Measurements from ENCODE around the gene SLC30A4. TPM values are rescaled to one million over a fixed set of nuclear protein-coding genes. Genes with fewer than 3 reads are reported as not detected.
A peak's percentile ranks its signal among the peaks of the same experiment; 100 is the strongest.

Gene SLC30A4
- total RNA-seq, 3 donors from 2014 or later: 5.6 to 11.5 (median 5.9) TPM

DNA sequence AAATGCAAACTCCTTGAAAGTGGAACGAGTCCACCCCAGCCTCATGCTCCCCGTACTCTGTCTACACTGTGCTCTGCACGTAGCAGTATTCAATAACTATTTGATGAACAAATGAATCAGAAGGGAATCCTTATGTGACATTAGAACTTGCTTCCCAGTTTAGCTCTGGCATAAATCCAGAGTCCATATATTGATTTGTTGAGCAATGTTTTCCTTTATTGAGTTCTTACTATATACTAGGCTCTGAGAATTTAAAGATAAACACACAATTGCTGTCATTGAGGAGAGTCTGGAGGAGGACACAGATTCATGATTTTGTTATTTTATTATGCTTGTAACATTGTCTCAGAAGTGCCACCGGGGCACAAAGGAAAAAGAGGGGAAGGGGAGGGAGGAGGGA, 73.2 kb downstream of the SLC30A4 start:
- Histone ChIP-seq H3K36me3 (no peaks in the 10 kb centered on the region), H3K27ac (peak overlapping the region in 1 of 2 donors; percentile 54), H3K9me3 (no peaks in the 10 kb centered on the region), H3K4me1 (no peaks in the 10 kb centered on the region), H3K4me3 (no peak overlapping the region), H3K27me3 (no peaks in the 10 kb centered on the region)
- no peak for DNase-seq (ENCODE audit: low spot score in 2 of 2)
- TF ChIP-seq, protein P1, sequence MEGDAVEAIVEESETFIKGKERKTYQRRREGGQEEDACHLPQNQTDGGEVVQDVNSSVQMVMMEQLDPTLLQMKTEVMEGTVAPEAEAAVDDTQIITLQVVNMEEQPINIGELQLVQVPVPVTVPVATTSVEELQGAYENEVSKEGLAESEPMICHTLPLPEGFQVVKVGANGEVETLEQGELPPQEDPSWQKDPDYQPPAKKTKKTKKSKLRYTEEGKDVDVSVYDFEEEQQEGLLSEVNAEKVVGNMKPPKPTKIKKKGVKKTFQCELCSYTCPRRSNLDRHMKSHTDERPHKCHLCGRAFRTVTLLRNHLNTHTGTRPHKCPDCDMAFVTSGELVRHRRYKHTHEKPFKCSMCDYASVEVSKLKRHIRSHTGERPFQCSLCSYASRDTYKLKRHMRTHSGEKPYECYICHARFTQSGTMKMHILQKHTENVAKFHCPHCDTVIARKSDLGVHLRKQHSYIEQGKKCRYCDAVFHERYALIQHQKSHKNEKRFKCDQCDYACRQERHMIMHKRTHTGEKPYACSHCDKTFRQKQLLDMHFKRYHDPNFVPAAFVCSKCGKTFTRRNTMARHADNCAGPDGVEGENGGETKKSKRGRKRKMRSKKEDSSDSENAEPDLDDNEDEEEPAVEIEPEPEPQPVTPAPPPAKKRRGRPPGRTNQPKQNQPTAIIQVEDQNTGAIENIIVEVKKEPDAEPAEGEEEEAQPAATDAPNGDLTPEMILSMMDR (IDR thresholded peaks at IDR 0.05): no peak
- TF ChIP-seq POLR2AphosphoS5 (IDR thresholded peaks at IDR 0.05) (no peak), POLR2A (IDR thresholded peaks at IDR 0.05) (no peak)
- intact Hi-C loops (cut with DNase I; ENCODE audit: low total_unique reads): no loop called here

DNA sequence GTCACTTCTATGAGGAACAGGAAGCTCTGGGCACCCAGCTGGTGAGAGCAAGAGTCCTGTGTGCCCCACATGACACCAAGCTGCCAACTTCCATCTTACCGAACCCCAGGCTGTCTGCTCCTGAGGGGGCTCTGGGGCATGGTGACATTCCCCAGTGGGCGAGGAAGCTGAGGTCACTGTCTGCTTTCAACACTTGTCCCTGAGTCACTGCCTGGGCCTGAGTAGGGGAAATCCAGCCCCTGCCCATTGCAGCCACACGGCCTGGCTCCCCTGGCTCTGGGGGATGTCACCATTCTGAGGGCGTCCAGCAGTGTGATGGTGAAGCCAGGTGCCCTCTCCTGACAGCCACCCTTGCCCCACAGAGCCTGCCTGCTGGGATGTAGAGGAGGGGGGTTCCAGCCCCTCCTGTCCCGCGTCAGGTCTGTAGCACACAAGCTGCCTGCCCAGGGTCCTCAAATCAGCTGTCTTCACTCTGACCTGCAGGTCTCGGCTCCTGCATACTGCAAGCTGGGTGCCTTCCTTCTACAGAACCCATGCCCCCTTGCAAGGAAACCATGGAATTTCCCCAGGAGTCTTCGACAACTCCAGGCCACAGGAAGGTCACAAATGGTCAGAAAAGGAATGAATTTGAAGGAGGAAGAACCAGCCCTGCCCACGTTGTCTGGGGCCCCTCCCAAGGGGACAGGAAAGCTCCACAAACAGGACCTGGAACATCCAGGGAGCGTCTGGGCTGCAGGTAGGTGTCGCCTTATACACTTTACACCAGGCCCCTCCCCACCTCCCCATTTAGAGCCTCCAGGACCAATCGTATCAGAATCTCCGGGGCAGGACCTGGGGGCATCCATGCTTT, 74.3 kb downstream of the SLC30A4 start:
- TF ChIP-seq POLR2AphosphoS5 (IDR thresholded peaks at IDR 0.05) (no peak), POLR2A (IDR thresholded peaks at IDR 0.05) (no peak)
- TF ChIP-seq, protein P1 (IDR thresholded peaks at IDR 0.05): no peak
- H3K36me3 ChIP-seq: no peaks in the 10 kb centered on the region
- H3K4me3 ChIP-seq: no peak overlapping the region
- intact Hi-C loops (cut with DNase I; ENCODE audit: low total_unique reads): no loop called here
- no peaks in the 10 kb centered on the region for H3K4me1 ChIP-seq
- DNase-seq (ENCODE audit: low spot score in 2 of 2): no peak
- H3K9me3 ChIP-seq: no peaks in the 10 kb centered on the region
- H3K27me3 ChIP-seq: no peaks in the 10 kb centered on the region
- no peak overlapping the region for H3K27ac ChIP-seq

DNA sequence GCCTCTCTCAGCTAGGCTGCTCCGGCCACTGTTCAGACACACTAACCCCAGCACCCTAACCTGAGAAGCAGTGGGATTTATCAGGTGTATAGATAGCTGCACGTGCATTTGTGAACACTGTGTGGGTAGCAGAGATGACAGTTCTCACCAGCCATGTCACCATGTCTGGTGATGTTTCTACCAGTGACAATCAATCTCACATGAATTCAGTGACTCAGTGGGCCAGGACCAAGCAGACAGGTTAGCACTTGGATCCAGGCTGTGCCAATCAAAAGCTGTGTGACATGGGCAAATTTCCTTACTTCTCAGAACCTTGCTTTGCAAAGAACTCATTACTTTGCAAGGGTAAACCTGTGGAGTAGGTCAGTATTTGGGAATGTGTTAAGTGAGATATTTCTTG, 78.9 kb downstream of the SLC30A4 start:
- no peak for TF ChIP-seq POLR2AphosphoS5 (IDR thresholded peaks at IDR 0.05)
- TF ChIP-seq, protein P1 (IDR thresholded peaks at IDR 0.05): no peak
- no peak for TF ChIP-seq POLR2A (IDR thresholded peaks at IDR 0.05)
- intact Hi-C loops (cut with DNase I; ENCODE audit: low total_unique reads): no loop called here
- no peak for DNase-seq (ENCODE audit: low spot score in 2 of 2)
- Histone ChIP-seq H3K4me3 (no peak overlapping the region), H3K27me3 (no peaks in the 10 kb centered on the region), H3K4me1 (no peaks in the 10 kb centered on the region), H3K9me3 (no peaks in the 10 kb centered on the region), H3K36me3 (no peaks in the 10 kb centered on the region), H3K27ac (no peak overlapping the region)

DNA sequence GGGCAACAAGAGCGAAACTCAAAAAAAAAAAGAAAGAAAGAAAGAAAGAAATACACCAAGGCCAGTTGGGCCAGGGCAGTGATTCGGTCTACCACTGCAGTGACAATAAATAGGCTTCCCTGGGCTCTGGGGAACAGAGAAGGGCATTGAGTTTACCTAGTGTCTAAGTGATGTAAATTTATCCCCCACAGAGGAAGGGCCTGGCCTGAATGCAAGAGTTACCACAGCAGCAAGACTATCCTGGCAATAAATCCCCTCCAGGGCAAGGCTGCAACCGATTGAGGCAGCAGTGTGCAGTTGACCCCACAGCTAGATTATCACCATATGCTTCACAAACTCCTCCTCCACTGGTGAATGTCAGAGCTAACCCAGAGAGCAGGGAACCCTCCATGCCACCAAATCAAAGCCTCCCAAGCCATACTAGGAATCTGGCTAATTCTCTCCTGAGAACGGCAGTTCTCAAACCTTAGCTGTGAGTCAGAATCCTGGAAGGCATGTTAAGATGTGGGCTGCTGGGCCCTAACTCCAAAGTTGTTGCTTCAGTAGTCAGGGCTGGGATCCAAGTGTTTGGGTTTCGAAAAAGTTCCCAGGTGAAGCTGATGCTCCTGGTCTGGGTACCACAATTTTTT, 79.9 kb downstream of the SLC30A4 start:
- Histone ChIP-seq H3K27me3 (no peaks in the 10 kb centered on the region), H3K9me3 (no peaks in the 10 kb centered on the region), H3K4me3 (no peak overlapping the region), H3K4me1 (no peaks in the 10 kb centered on the region), H3K27ac (no peak overlapping the region), H3K36me3 (no peaks in the 10 kb centered on the region)
- no peak for DNase-seq (ENCODE audit: low spot score in 2 of 2)
- intact Hi-C loops (cut with DNase I; ENCODE audit: low total_unique reads): no loop called here
- TF ChIP-seq POLR2A (IDR thresholded peaks at IDR 0.05) (no peak), POLR2AphosphoS5 (IDR thresholded peaks at IDR 0.05) (no peak)
- TF ChIP-seq, protein P1 (IDR thresholded peaks at IDR 0.05): no peak

DNA sequence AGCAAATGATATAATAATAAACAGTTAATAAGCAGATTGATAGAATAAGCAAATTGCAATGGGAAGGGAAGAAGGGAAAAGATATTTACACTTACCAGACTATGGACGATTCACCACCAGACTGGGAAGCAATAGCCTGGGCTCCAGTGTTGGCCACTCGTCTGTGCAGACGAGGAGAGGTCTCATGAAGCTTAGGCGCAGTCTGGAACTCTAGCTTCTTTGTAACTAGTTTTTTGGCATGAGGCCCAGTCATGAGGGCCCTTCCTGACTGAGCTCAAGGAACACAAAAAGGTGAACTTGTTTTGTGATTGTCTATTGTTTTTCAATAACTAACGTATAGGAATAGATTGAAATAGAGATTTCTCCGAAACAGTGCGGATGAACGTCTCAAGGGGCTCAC, 80.9 kb downstream of the SLC30A4 start:
- Histone ChIP-seq H3K36me3 (no peaks in the 10 kb centered on the region), H3K27me3 (no peaks in the 10 kb centered on the region), H3K9me3 (no peaks in the 10 kb centered on the region), H3K4me3 (no peak overlapping the region), H3K27ac (no peak overlapping the region), H3K4me1 (no peaks in the 10 kb centered on the region)
- TF ChIP-seq, protein P1 (IDR thresholded peaks at IDR 0.05): no peak
- TF ChIP-seq POLR2A (IDR thresholded peaks at IDR 0.05): no peak
- TF ChIP-seq POLR2AphosphoS5 (IDR thresholded peaks at IDR 0.05): no peak
- intact Hi-C loops (cut with DNase I; ENCODE audit: low total_unique reads): no loop called here
- no peak for DNase-seq (ENCODE audit: low spot score in 2 of 2)
